ENCODE data around the gene OR2L8. TPM values are rescaled to one million over a fixed set of nuclear protein-coding genes. Genes with fewer than 3 reads are reported as not detected.

Gene OR2L8
- total RNA-seq, 2 donors from 2014 or later, result 2.4 TPM; not detected in 1

GRCh38 chr1:247913786-247914185 lies 34.9 kb upstream of the OR2L8 start:
- H3K4me3 ChIP-seq, result no peak overlapping the region
- H3K9me3 ChIP-seq, result no peaks in the 10 kb centered on the region
- H3K27me3 ChIP-seq (replicated peaks; ENCODE audit: insufficient read depth), result no peaks in the 10 kb centered on the region
- intact Hi-C loops (cut with DNase I), result no loop called here
- TF ChIP-seq POLR2A (IDR thresholded peaks at IDR 0.05), result no peak
- no peak for TF ChIP-seq POLR2AphosphoS5 (IDR thresholded peaks at IDR 0.05)
- TF ChIP-seq, protein P1, sequence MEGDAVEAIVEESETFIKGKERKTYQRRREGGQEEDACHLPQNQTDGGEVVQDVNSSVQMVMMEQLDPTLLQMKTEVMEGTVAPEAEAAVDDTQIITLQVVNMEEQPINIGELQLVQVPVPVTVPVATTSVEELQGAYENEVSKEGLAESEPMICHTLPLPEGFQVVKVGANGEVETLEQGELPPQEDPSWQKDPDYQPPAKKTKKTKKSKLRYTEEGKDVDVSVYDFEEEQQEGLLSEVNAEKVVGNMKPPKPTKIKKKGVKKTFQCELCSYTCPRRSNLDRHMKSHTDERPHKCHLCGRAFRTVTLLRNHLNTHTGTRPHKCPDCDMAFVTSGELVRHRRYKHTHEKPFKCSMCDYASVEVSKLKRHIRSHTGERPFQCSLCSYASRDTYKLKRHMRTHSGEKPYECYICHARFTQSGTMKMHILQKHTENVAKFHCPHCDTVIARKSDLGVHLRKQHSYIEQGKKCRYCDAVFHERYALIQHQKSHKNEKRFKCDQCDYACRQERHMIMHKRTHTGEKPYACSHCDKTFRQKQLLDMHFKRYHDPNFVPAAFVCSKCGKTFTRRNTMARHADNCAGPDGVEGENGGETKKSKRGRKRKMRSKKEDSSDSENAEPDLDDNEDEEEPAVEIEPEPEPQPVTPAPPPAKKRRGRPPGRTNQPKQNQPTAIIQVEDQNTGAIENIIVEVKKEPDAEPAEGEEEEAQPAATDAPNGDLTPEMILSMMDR (IDR thresholded peaks at IDR 0.05), result no peak
- WGBS, result 81% methylated on average over 2 of the region's 2 CpGs
- H3K4me1 ChIP-seq (replicated peaks), result no peaks in the 10 kb centered on the region
- H3K27ac ChIP-seq, result no peak overlapping the region
- no peaks in the 10 kb centered on the region for H3K36me3 ChIP-seq
- no peak for DNase-seq (ENCODE audit: low spot score)

- TF ChIP-seq, protein P1 (IDR thresholded peaks at IDR 0.05), result no peak
- TF ChIP-seq POLR2A (IDR thresholded peaks at IDR 0.05), result no peak
- TF ChIP-seq POLR2AphosphoS5 (IDR thresholded peaks at IDR 0.05), result no peak
- no peaks in the 10 kb centered on the region for H3K4me1 ChIP-seq (replicated peaks)
- no peak overlapping the region for H3K4me3 ChIP-seq
- H3K9me3 ChIP-seq, result no peaks in the 10 kb centered on the region
- no peak overlapping the region for H3K27ac ChIP-seq
- intact Hi-C loops (cut with DNase I), result no loop called here
- H3K27me3 ChIP-seq (replicated peaks; ENCODE audit: insufficient read depth), result no peaks in the 10 kb centered on the region
- DNase-seq (ENCODE audit: low spot score), result no peak
- no peaks in the 10 kb centered on the region for H3K36me3 ChIP-seq
- 47% methylated on average over 4 of the region's 4 CpGs for WGBS
These were observed 33.6 kb upstream of the OR2L8 start for GRCh38 chr1:247914941-247915662.

- H3K36me3 ChIP-seq, result no peaks in the 10 kb centered on the region
- intact Hi-C loops (cut with DNase I), result no loop called here
- H3K27me3 ChIP-seq (replicated peaks; ENCODE audit: insufficient read depth), result no peaks in the 10 kb centered on the region
- no peaks in the 10 kb centered on the region for H3K9me3 ChIP-seq
- no peak within 1 kb of the TSS for H3K4me3 ChIP-seq
- TF ChIP-seq, protein P1 (IDR thresholded peaks at IDR 0.05), result no peak
- TF ChIP-seq POLR2AphosphoS5 (IDR thresholded peaks at IDR 0.05), result no peak
- no peak for TF ChIP-seq POLR2A (IDR thresholded peaks at IDR 0.05)
- 90% methylated on average over 2 of the region's 2 CpGs for WGBS
- DNase-seq (ENCODE audit: low spot score), result no peak
- no peaks in the 10 kb centered on the region for H3K4me1 ChIP-seq (replicated peaks)
- no peak within 1 kb of the TSS for H3K27ac ChIP-seq
These were observed 28.7 kb upstream of the OR2L8 start, which contains the start of gene OR2T8 for GRCh38 chr1:247919952-247920351. OR2T8 (plus strand) TSS chr1:247920252; CDS start chr1:247921018, 766 bp downstream.

GRCh38 chr1:247923941-247924340 lies 24.7 kb upstream of the OR2L8 start:
- Histone ChIP-seq H3K4me1 (replicated peaks) (no peaks in the 10 kb centered on the region), H3K27me3 (replicated peaks; ENCODE audit: insufficient read depth) (no peaks in the 10 kb centered on the region), H3K4me3 (no peak overlapping the region), H3K36me3 (no peaks in the 10 kb centered on the region), H3K27ac (no peak overlapping the region), H3K9me3 (no peaks in the 10 kb centered on the region)
- WGBS, result 73% methylated on average over 3 of the region's 3 CpGs
- no peak for TF ChIP-seq POLR2AphosphoS5 (IDR thresholded peaks at IDR 0.05)
- DNase-seq (ENCODE audit: low spot score), result no peak
- intact Hi-C loops (cut with DNase I), result no loop called here

- H3K4me3 ChIP-seq, result no peak within 1 kb of the TSS
- intact Hi-C loops (cut with DNase I), result no loop called here
- no peak for DNase-seq (ENCODE audit: low spot score)
- no peaks in the 10 kb centered on the region for H3K27me3 ChIP-seq (replicated peaks; ENCODE audit: insufficient read depth)
- WGBS, result 84% methylated on average over 9 of the region's 9 CpGs
- no peaks in the 10 kb centered on the region for H3K4me1 ChIP-seq (replicated peaks)
- TF ChIP-seq POLR2AphosphoS5 (IDR thresholded peaks at IDR 0.05) (no peak), POLR2A (IDR thresholded peaks at IDR 0.05) (no peak)
- TF ChIP-seq, protein P1 (IDR thresholded peaks at IDR 0.05), result no peak
- no peaks in the 10 kb centered on the region for H3K36me3 ChIP-seq
- H3K27ac ChIP-seq, result no peak within 1 kb of the TSS
- H3K9me3 ChIP-seq, result no peaks in the 10 kb centered on the region
These were observed 23.8 kb upstream of the OR2L8 start, which contains the start of gene OR2AJ1 for GRCh38 chr1:247924868-247925267. OR2AJ1 (plus strand) TSS chr1:247924889; CDS start chr1:247933769, 8,880 bp downstream.
